ENCODE measurements around the gene WWTR1.

Gene WWTR1

GRCh38 chr3:149603126-149604074 lies 54.4 kb downstream of the WWTR1 start:
- H3K36me3 Mint-ChIP-seq (ENCODE audit: low read depth): no peaks in the 10 kb centered on the region
- H3K27ac Mint-ChIP-seq: no peak overlapping the region
- H3K4me3 Mint-ChIP-seq: no peak overlapping the region
- peaks cover 6% of the 10 kb centered on the region for H3K27me3 Mint-ChIP-seq
- no peaks in the 10 kb centered on the region for H3K4me1 Mint-ChIP-seq (ENCODE audit: low read depth)
- H3K9me3 Mint-ChIP-seq: no peaks in the 10 kb centered on the region
- no peak for DNase-seq

GRCh38 chr3:149600634-149601033 lies 57.2 kb downstream of the WWTR1 start:
- Mint-ChIP-seq H3K27me3 (peaks cover 6% of the 10 kb centered on the region), H3K9me3 (no peaks in the 10 kb centered on the region), H3K36me3 (ENCODE audit: low read depth) (no peaks in the 10 kb centered on the region), H3K4me1 (ENCODE audit: low read depth) (no peaks in the 10 kb centered on the region), H3K27ac (no peak overlapping the region), H3K4me3 (no peak overlapping the region)
- DNase-seq: no peak

DNA sequence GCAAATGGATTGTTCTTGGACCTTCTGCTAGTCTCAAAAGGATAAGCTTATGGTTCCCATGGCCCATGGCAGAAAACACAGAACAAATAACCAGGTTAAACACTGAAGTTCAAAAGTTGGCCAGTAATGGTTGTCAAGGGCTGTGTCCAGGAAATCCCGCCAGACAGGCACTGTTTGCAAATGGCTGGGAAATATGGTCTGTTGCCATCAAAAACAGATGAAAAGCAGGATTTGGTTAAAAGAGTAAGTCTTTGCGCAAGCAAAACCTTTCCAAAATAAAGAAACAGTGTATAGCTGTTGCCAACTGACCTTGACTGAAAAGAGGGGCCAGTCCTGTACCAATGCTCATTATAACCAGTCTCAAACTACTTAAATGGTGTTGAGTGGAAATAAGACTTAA lies 58.6 kb downstream of the WWTR1 start:
- peaks cover 6% of the 10 kb centered on the region for H3K27me3 Mint-ChIP-seq
- DNase-seq: no peak
- no peaks in the 10 kb centered on the region for H3K9me3 Mint-ChIP-seq
- H3K27ac Mint-ChIP-seq: no peak overlapping the region
- no peaks in the 10 kb centered on the region for H3K36me3 Mint-ChIP-seq (ENCODE audit: low read depth)
- no peaks in the 10 kb centered on the region for H3K4me1 Mint-ChIP-seq (ENCODE audit: low read depth)
- no peak overlapping the region for H3K4me3 Mint-ChIP-seq

DNA sequence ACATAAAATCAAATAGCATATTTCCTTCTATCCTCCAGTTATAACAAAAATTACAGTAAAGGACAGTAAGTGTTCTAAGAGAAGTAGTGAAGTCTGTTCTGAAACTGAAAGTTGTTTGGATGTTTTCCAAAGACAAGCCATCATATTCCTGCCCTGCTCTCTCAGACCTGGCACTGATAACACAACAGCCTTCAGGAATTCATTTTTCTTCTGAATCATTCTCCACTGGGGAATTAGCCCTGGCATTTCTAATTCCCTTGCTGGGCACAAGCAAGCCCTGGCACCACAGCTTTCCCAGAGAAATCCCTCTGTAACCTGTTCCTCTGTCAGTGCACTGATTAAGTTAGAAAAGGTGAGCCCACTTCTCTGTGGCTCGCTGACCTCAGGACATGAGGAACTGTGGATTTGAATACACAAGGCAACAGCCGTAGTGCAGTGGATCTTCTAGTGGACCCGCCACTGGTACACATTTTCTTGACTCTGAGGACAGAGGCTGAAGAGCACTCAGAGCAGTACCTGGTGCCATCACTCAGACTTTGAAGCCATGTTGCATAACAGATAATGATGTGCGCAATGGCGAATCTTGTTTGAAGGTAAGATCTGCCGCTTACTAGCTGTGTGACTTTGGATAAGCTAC lies 61.6 kb downstream of the WWTR1 start:
- Mint-ChIP-seq H3K9me3 (no peaks in the 10 kb centered on the region), H3K27me3 (peaks cover 3% of the 10 kb centered on the region), H3K4me3 (no peak overlapping the region), H3K36me3 (ENCODE audit: low read depth) (no peaks in the 10 kb centered on the region), H3K4me1 (ENCODE audit: low read depth) (no peaks in the 10 kb centered on the region), H3K27ac (no peak overlapping the region)
- no peak for DNase-seq

GRCh38 chr3:149593418-149594160 lies 64.2 kb downstream of the WWTR1 start:
- H3K4me3 Mint-ChIP-seq: no peak overlapping the region

DNA sequence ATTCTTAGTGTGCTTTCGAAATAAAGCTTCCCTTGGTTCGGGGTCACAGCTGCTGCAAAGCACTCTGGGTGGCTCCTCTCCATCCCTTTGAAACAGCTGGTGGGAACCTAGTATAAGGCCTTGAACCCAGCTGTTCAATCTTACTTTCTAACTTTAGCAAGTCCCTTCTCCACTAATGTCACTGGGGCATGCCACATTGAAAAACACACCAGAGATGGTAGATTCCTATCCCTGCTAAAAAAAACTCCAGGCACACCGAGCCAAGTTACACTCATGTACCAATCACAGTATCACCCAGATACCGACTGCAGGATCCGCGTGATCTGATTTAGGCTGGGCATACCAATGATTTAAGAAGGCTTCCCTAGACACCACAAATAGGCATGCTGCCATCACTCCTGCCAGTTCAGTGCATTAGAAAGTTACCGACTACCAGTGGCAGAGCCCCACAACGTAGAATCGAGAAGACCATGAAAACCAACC lies 65.0 kb downstream of the WWTR1 start:
- Mint-ChIP-seq H3K36me3 (ENCODE audit: low read depth) (no peaks in the 10 kb centered on the region), H3K9me3 (no peaks in the 10 kb centered on the region), H3K4me1 (ENCODE audit: low read depth) (no peaks in the 10 kb centered on the region), H3K27me3 (peaks cover 3% of the 10 kb centered on the region), H3K27ac (no peak overlapping the region), H3K4me3 (no peak overlapping the region)
- DNase-seq: no peak

More at GRCh38 chr3:149593418-149594160, 64.2 kb downstream of the WWTR1 start:
- H3K4me1 Mint-ChIP-seq (ENCODE audit: low read depth): no peaks in the 10 kb centered on the region
- no peaks in the 10 kb centered on the region for H3K9me3 Mint-ChIP-seq
- no peak for DNase-seq
- H3K27ac Mint-ChIP-seq: no peak overlapping the region
- H3K36me3 Mint-ChIP-seq (ENCODE audit: low read depth): no peaks in the 10 kb centered on the region
- peaks cover 3% of the 10 kb centered on the region for H3K27me3 Mint-ChIP-seq

- Mint-ChIP-seq H3K4me3 (no peak overlapping the region), H3K27me3 (peaks cover 8% of the 10 kb centered on the region)
These were observed 67.0 kb downstream of the WWTR1 start for GRCh38 chr3:149590691-149591441.

DNA sequence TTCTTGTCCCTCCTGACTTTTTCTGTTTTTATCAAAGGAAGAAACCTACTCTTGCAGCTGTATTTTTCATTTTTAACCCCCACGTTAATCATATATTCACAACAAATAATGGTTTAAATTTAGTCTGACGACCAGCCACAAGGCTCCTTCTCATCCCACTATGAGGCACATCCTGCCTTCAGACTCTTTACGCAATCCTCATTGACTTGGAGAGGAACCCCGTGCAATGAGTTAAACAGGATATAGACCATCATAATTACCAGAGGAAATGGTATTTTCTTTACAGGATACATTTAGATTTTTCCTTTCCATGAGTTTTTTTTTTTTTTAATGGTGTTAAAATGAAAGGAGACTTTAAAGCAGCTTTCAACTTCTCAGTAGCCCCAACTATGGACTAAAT lies 68.5 kb downstream of the WWTR1 start:
- Mint-ChIP-seq H3K9me3 (no peaks in the 10 kb centered on the region), H3K27ac (no peak overlapping the region), H3K4me1 (ENCODE audit: low read depth) (no peaks in the 10 kb centered on the region), H3K27me3 (peaks cover 17% of the 10 kb centered on the region), H3K4me3 (no peak overlapping the region), H3K36me3 (ENCODE audit: low read depth) (no peaks in the 10 kb centered on the region)
- no peak for DNase-seq

More at GRCh38 chr3:149590691-149591441, 67.0 kb downstream of the WWTR1 start:
- Mint-ChIP-seq H3K9me3 (no peaks in the 10 kb centered on the region), H3K36me3 (ENCODE audit: low read depth) (no peaks in the 10 kb centered on the region), H3K27ac (no peak overlapping the region), H3K4me1 (ENCODE audit: low read depth) (no peaks in the 10 kb centered on the region)
- DNase-seq: no peak

- no peak overlapping the region for H3K4me3 Mint-ChIP-seq
- H3K4me1 Mint-ChIP-seq (ENCODE audit: low read depth): no peaks in the 10 kb centered on the region
- H3K36me3 Mint-ChIP-seq (ENCODE audit: low read depth): no peaks in the 10 kb centered on the region
- peaks cover 22% of the 10 kb centered on the region for H3K27me3 Mint-ChIP-seq
- H3K9me3 Mint-ChIP-seq: no peaks in the 10 kb centered on the region
- H3K27ac Mint-ChIP-seq: no peak overlapping the region
- DNase-seq: no peak
These were observed 68.9 kb downstream of the WWTR1 start for GRCh38 chr3:149588909-149589308.

- Mint-ChIP-seq H3K36me3 (ENCODE audit: low read depth) (no peaks in the 10 kb centered on the region), H3K4me3 (no peak overlapping the region), H3K27me3 (peaks cover 22% of the 10 kb centered on the region), H3K4me1 (ENCODE audit: low read depth) (no peaks in the 10 kb centered on the region), H3K9me3 (no peaks in the 10 kb centered on the region), H3K27ac (no peak overlapping the region)
- no peak for DNase-seq
These were observed 70.4 kb downstream of the WWTR1 start for GRCh38 chr3:149587383-149587782.

GRCh38 chr3:149586871-149587270 lies 71.0 kb downstream of the WWTR1 start:
- H3K27ac Mint-ChIP-seq: no peak overlapping the region
- no peaks in the 10 kb centered on the region for H3K9me3 Mint-ChIP-seq
- no peaks in the 10 kb centered on the region for H3K4me1 Mint-ChIP-seq (ENCODE audit: low read depth)
- H3K36me3 Mint-ChIP-seq (ENCODE audit: low read depth): no peaks in the 10 kb centered on the region
- no peak overlapping the region for H3K4me3 Mint-ChIP-seq
- no peak for DNase-seq
- H3K27me3 Mint-ChIP-seq: peaks cover 22% of the 10 kb centered on the region

GRCh38 chr3:149585401-149585726 lies 72.5 kb downstream of the WWTR1 start:
- H3K4me3 Mint-ChIP-seq: no peak overlapping the region
- peaks cover 10% of the 10 kb centered on the region for H3K4me1 Mint-ChIP-seq (ENCODE audit: low read depth)
- no peak overlapping the region for H3K27ac Mint-ChIP-seq
- no peaks in the 10 kb centered on the region for H3K36me3 Mint-ChIP-seq (ENCODE audit: low read depth)
- no peaks in the 10 kb centered on the region for H3K9me3 Mint-ChIP-seq
- DNase-seq: no peak
- peaks cover 23% of the 10 kb centered on the region for H3K27me3 Mint-ChIP-seq

DNA sequence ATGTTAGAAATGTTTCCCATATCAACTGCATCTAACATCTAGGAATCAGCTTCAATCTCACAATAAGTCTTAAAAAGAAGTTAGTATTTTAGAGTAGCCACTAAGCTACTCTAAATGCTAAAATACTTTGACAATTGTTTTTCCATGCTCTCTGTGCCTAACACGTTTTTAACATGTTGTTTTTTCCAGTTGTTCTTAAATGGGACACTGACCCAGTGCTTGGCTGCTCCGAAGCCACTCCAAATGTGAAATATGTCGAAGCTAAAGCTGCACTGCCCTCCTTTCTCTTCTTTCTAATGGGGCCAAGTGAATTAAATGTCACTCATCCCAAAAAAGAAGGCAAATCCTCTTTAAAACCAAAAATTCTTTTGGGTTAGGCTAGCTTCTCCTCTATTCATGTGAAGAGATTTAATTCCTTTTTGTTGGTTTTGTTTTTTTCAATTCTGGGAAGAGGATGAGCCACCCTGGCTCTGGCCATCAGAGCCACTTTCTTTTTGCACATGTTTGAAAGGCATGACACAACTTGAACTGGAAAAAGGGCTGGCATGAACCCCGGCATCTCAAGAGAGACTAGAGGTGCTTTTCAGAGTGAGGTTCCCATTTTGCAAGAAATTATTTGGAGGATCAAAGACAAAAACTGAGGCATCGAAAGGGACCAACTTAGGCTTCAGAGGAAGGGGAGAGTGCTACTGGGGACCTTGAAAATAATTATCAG lies 73.7 kb downstream of the WWTR1 start:
- H3K36me3 Mint-ChIP-seq (ENCODE audit: low read depth): no peaks in the 10 kb centered on the region
- H3K9me3 Mint-ChIP-seq: no peaks in the 10 kb centered on the region
- no peak overlapping the region for H3K4me3 Mint-ChIP-seq
- no peak for DNase-seq
- H3K4me1 Mint-ChIP-seq (ENCODE audit: low read depth): peaks cover 23% of the 10 kb centered on the region
- H3K27ac Mint-ChIP-seq: no peak overlapping the region
- peaks cover 23% of the 10 kb centered on the region for H3K27me3 Mint-ChIP-seq
